Sigmoid colon (tissue), 4 donors: ENCODE measurements around the gene NOVA1.

ENCODE experiments used
- CTCF ChIP-seq, 4 experiments: fragments of 450-650 bp in 3 of 4; fragments of 200-600 bp in 1 of 4; IDR thresholded peaks; one replicate each; pipeline ENCODE4 v1.5.1; 2016 to 2019; ENCODE audit warnings: antibody characterized with exemption in 4 of 4, mild to moderate bottlenecking in 3 of 4, moderate library complexity in 2 of 4
- EP300 ChIP-seq, 4 donors: sonication (generic); formaldehyde crosslinking; IDR thresholded peaks; one replicate each; pipeline ENCODE4 v1.6.1; 2017; ENCODE audit warnings: antibody characterized with exemption in 4 of 4
- POLR2A ChIP-seq, 2 donors: fragments of 450-650 bp; IDR thresholded peaks; one replicate each; pipeline ENCODE4 v1.6.1; 2016; ENCODE audit warnings: antibody characterized with exemption in 2 of 2, mild to moderate bottlenecking in 2 of 2, moderate library complexity in 2 of 2
- POLR2AphosphoS5 ChIP-seq, 4 donors: sonication (generic); formaldehyde crosslinking; IDR thresholded peaks; one replicate each; pipeline ENCODE4 v1.6.1; 2017; ENCODE audit warnings: antibody characterized with exemption in 4 of 4

GRCh38 chr14:26599291-26599690, 1.5 kb upstream of the NOVA1 start:
- TF ChIP-seq EP300 (IDR thresholded peaks at IDR 0.05) = no peak
- TF ChIP-seq CTCF (IDR thresholded peaks at IDR 0.05) = no peak
- TF ChIP-seq POLR2AphosphoS5 (IDR thresholded peaks at IDR 0.05) = no peak
- TF ChIP-seq POLR2A (IDR thresholded peaks at IDR 0.05) = no peak
